GM10248 (cell line): ENCODE data around the gene KDELR3.

ENCODE experiments used
- CTCF ChIA-PET: fragments of 300-600 bp; sonication (Branson Sonifier 250); formaldehyde crosslinking; extraction: SDS; loops from one replicate; lab custom pipeline; 2021; ENCODE audit warnings: antibody characterized with exemption; lab: Yijun Ruan, JAX
- POLR2A ChIA-PET: fragments of 350-650 bp; sonication (Branson Sonifier 250); formaldehyde crosslinking; extraction: SDS; loops from one replicate; lab custom pipeline; 2020; ENCODE audit warnings: antibody characterized with exemption; lab: Yijun Ruan, JAX
- DNase-seq: peaks from one replicate; pipeline ENCODE4 v3.0.0; 2012; ENCODE audit errors: extremely low spot score
- TF ChIP-seq, protein P1 (sequence below): IDR thresholded peaks from 2 replicates; pipeline ENCODE4 v1.5.1; 2012; ENCODE audit warnings: mild to moderate bottlenecking, low read depth; ENCODE audit errors: extremely low read depth, missing control alignments, control extremely low read depth

The KDELR3 gene

GRCh38 chr22:38461414-38462081 is 6.3 kb upstream of the KDELR3 start:
- CTCF ChIA-PET: interaction anchor here (1.4 to 1.6 kb wide), 4 partner anchors 10 to 27 kb away, joined by 3 to 5 read pairs (median 3); no protein-coding TSS in a partner anchor
- POLR2A ChIA-PET: no interaction called here
- TF ChIP-seq, protein P1, sequence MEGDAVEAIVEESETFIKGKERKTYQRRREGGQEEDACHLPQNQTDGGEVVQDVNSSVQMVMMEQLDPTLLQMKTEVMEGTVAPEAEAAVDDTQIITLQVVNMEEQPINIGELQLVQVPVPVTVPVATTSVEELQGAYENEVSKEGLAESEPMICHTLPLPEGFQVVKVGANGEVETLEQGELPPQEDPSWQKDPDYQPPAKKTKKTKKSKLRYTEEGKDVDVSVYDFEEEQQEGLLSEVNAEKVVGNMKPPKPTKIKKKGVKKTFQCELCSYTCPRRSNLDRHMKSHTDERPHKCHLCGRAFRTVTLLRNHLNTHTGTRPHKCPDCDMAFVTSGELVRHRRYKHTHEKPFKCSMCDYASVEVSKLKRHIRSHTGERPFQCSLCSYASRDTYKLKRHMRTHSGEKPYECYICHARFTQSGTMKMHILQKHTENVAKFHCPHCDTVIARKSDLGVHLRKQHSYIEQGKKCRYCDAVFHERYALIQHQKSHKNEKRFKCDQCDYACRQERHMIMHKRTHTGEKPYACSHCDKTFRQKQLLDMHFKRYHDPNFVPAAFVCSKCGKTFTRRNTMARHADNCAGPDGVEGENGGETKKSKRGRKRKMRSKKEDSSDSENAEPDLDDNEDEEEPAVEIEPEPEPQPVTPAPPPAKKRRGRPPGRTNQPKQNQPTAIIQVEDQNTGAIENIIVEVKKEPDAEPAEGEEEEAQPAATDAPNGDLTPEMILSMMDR: no peak
- DNase-seq: peak; percentile 74

GRCh38 chr22:38462960-38463784 is 4.7 kb upstream of the KDELR3 start:
- ChIA-PET CTCF (interaction anchor here (1.5 kb wide), 1 partner anchor 29 kb away, joined by 5 read pairs; no protein-coding TSS in a partner anchor), POLR2A (no interaction called here)
- DNase-seq: no peak
- TF ChIP-seq, protein P1: no peak

DNA sequence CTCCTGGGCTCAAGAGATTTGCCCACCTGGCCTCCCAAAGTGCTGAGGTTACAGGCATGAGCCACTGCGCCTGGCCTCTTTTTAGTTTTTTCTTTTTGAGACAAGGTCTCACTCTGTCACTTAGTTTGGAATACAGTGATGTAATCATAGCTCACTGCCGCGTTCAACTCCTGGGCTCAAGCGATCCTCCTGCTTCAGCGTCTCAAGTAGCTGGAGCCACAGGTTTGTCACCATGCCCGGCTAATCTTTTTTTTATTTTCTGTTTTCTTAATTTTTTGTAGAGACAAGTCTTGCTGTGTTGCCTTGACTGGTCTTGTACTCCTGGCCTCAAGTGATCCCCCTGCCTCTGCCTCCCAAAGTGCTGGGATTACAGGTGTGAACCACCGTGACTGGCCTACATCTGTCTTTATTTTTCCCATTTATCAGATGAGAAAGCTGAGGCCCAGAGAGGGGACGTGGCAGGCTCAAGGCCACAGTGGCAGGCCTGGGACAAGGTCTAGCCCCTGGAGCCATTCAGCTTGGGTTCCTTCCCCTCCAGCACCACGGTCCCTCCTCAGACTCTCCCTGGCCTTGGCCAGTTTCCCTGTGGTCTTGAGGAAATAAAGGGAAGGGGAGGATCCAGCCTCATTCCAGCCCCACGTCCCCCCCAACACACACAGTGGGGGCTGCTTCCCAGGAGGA is 2.8 kb upstream of the KDELR3 start:
- DNase-seq: no peak
- ChIA-PET CTCF (interaction anchor here (0.9 kb wide), 1 partner anchor 413 kb away, joined by 4 read pairs; no protein-coding TSS in a partner anchor), POLR2A (interaction anchor here (0.5 to 0.6 kb wide), 2 partner anchors 31 to 295 kb away, joined by 3 to 4 read pairs; no protein-coding TSS in a partner anchor)
- TF ChIP-seq, protein P1: no peak

GRCh38 chr22:38465673-38466490 is 2.0 kb upstream of the KDELR3 start:
- TF ChIP-seq, protein P1: no peak
- ChIA-PET CTCF (interaction anchor here (0.9 kb wide), 1 partner anchor 414 kb away, joined by 4 read pairs; no protein-coding TSS in a partner anchor), POLR2A (interaction anchor here (0.5 to 0.6 kb wide), 2 partner anchors 30 to 294 kb away, joined by 3 to 4 read pairs; no protein-coding TSS in a partner anchor)
- no peak for DNase-seq

- DNase-seq: no peak
- POLR2A ChIA-PET: no interaction called here
- TF ChIP-seq, protein P1: no peak
- CTCF ChIA-PET: no interaction called here
Measured at GRCh38 chr22:38467438-38467903, 425 bp upstream of the KDELR3 start.
